ENCODE data around the gene TAGLN. TPM values are rescaled to one million over a fixed set of nuclear protein-coding genes. Genes with fewer than 3 reads are reported as not detected.

Gene TAGLN
- total RNA-seq, 1 experiment from 2014 or later = 11.0 TPM

DNA sequence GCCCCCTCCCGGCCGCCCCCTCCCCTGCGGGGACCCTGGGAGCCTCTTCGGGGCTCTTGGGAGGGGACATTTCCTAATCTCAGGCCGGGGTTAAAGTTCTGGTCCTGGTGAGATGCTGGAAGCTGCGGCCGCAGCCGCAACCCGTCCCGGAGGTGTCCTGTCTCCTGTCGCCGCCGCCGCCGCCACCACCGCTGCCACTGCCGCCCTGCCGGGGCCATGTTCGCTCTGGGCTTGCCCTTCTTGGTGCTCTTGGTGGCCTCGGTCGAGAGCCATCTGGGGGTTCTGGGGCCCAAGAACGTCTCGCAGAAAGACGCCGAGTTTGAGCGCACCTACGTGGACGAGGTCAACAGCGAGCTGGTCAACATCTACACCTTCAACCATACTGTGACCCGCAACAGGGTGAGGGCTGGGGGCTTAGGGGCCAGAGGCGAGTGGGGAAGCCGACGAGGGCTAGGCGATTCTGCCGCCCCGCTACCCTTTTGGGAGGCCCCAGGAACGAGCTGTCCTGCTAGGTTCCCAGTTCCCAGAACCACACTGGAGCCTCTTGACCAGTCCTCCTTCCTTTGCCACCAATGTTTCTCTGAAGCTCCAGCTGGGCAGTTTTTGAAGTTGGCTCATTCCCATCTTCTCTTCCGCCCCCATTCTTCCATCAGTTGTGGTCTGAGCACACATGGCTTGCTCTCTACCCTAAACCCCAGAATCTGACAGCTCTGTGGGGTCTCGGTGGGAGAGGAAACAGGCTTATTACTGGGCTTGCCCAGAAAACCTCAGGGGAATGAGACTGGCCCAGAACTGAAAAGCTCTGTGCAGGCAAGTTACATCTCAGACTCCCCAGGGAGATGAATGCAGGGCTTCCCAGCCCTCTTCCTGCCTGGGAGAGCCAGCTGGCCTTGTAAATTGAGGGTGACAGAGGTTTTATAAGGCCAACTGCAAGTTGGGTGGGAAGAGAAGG is 19.8 kb upstream of the TAGLN start:
- peak in 1 of 2 experiments; percentile 38 for DNase-seq
- Histone ChIP-seq H3K4me3 (peak overlapping the region; percentile 63), H3K27ac (no peak overlapping the region), H3F3A (ENCODE audit: insufficient read depth, low read depth) (peaks cover 10% of the 10 kb centered on the region; the same call in 1 of the 2 replicates), H3K4me2 (peak overlapping the region; percentile 99), H3K9me2 (ENCODE audit: insufficient read depth) (no peaks in the 10 kb centered on the region), H3K79me2 (ENCODE audit: low read depth) (no peaks in the 10 kb centered on the region), H3K4me1 (replicated peaks; ENCODE audit: insufficient read depth) (peaks cover 19% of the 10 kb centered on the region), H3K27me3 (ENCODE audit: insufficient read depth, low read depth) (no peaks in the 10 kb centered on the region), H3K36me3 (ENCODE audit: low read depth) (no peaks in the 10 kb centered on the region), H2AFZ (peak overlapping the region; percentile 94), H4K20me1 (ENCODE audit: insufficient read depth) (no peaks in the 10 kb centered on the region), H3K9me3 (ENCODE audit: insufficient read depth, low read depth) (no peaks in the 10 kb centered on the region)
- TSS peak; percentile 55 for BruUV-seq (replicated peaks)
- ChIA-PET POLR2A (ENCODE audit: unreplicated experiment) (interaction anchor here (0.7 kb wide), 2 partner anchors 193 to 326 kb away, joined by 4 to 5 read pairs; no protein-coding TSS in a partner anchor), CTCF (interaction anchor here (0.6 to 1.5 kb wide), 4 partner anchors 25 to 508 kb away, joined by 3 to 11 read pairs (median 4); no protein-coding TSS in a partner anchor)
- intact Hi-C loops (cut with micrococcal nuclease; ENCODE audit: unreplicated experiment) = loop anchor here (2.0 kb wide), 1 partner anchor 41 kb away; no protein-coding TSS in a partner anchor
- TF ChIP-seq EZH2 (IDR thresholded peaks at IDR 0.05; ENCODE audit: low read depth) = no peak
- TF ChIP-seq, protein P1, sequence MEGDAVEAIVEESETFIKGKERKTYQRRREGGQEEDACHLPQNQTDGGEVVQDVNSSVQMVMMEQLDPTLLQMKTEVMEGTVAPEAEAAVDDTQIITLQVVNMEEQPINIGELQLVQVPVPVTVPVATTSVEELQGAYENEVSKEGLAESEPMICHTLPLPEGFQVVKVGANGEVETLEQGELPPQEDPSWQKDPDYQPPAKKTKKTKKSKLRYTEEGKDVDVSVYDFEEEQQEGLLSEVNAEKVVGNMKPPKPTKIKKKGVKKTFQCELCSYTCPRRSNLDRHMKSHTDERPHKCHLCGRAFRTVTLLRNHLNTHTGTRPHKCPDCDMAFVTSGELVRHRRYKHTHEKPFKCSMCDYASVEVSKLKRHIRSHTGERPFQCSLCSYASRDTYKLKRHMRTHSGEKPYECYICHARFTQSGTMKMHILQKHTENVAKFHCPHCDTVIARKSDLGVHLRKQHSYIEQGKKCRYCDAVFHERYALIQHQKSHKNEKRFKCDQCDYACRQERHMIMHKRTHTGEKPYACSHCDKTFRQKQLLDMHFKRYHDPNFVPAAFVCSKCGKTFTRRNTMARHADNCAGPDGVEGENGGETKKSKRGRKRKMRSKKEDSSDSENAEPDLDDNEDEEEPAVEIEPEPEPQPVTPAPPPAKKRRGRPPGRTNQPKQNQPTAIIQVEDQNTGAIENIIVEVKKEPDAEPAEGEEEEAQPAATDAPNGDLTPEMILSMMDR (conservative IDR thresholded peaks at IDR 0.05) = no peak

DNA sequence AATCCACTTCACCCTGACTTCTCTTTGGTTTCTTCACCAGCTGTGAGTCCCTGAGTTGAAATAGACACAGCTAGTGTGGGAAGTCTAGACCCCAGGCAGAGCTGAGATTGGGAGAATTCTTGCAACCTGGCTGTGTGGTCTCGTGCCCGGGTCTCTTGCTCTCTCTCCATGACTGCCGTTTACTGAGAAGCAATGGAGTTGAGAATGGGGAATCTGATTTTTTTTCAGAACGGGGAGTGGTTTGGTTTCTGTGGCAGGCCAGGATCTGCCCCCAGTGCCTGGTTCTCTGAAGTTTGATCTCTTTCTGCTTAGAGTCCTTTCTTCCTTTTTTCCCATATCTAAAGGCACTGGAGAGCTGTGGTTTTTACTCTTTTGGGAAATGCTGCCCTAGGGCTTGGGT is 19.1 kb upstream of the TAGLN start:
- Histone ChIP-seq H3K9me3 (ENCODE audit: insufficient read depth, low read depth) (no peaks in the 10 kb centered on the region), H3K27ac (no peak overlapping the region), H3K27me3 (ENCODE audit: insufficient read depth, low read depth) (no peaks in the 10 kb centered on the region), H3K4me3 (peak overlapping the region; percentile 63; the same call in 1 of the 2 replicates), H3K9me2 (ENCODE audit: insufficient read depth) (no peaks in the 10 kb centered on the region), H2AFZ (no peak overlapping the region), H4K20me1 (ENCODE audit: insufficient read depth) (no peaks in the 10 kb centered on the region), H3K4me1 (replicated peaks; ENCODE audit: insufficient read depth) (peaks cover 19% of the 10 kb centered on the region), H3K36me3 (ENCODE audit: low read depth) (no peaks in the 10 kb centered on the region), H3F3A (ENCODE audit: insufficient read depth, low read depth) (peaks cover 10% of the 10 kb centered on the region; the same call in 1 of the 2 replicates), H3K79me2 (ENCODE audit: low read depth) (no peaks in the 10 kb centered on the region), H3K4me2 (peak overlapping the region; percentile 99)
- intact Hi-C loops (cut with micrococcal nuclease; ENCODE audit: unreplicated experiment) = no loop called here
- DNase-seq = no peak
- BruUV-seq (replicated peaks) = no TSS peak
- CTCF ChIA-PET = interaction anchor here (1.0 kb wide), 1 partner anchor 25 kb away, joined by 3 read pairs; no protein-coding TSS in a partner anchor
- TF ChIP-seq, protein P1 (conservative IDR thresholded peaks at IDR 0.05) = no peak
- no peak for TF ChIP-seq EZH2 (IDR thresholded peaks at IDR 0.05; ENCODE audit: low read depth)
- POLR2A ChIA-PET (ENCODE audit: unreplicated experiment) = interaction anchor here (0.7 kb wide), 1 partner anchor 326 kb away, joined by 5 read pairs; no protein-coding TSS in a partner anchor

DNA sequence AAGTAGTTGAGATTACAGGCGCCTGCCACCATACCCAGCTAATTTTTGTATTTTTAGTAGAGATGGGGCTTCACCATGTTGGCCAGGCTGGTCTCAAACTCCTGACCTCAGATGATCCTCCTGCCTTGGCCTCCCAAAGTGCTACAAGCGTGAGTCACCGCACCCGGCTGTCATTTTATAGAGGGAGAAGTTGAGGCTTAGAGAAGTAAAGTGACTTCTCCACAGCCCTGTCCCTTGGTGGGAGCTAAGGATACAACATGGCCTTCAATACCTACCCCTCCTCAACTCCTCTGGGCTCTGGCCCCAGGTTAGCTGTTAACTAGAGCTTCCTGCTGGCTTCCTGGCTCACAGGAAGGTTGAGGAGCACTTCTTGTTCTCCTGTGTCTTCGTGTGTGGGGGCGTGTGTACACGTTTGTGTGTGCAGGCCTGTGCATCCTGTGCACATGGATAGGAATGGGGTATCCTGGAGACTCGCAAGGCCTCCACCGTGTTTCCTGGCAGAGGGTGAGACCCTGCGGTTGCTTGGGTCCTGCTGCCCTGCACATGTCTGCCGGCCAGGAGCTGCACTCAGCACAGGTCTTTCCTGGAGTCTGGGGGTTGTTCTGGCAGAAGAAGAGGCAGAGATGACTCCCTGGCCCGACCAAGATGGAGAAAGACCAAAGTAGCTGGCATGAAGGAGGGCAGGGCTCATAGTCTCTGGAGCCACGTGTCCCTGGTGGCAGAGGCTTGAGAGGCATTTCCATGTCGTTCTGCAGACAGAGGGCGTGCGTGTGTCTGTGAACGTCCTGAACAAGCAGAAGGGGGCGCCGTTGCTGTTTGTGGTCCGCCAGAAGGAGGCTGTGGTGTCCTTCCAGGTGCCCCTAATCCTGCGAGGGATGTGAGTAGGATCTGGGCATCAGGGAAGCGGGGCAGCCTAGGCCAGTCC is 18.2 kb upstream of the TAGLN start:
- BruUV-seq (replicated peaks) = no TSS peak

More for the DNA sequence above, 18.2 kb upstream of the TAGLN start:
- Histone ChIP-seq H3K27ac (no peak overlapping the region), H3K9me2 (ENCODE audit: insufficient read depth) (no peaks in the 10 kb centered on the region), H3K36me3 (ENCODE audit: low read depth) (no peaks in the 10 kb centered on the region), H3K79me2 (ENCODE audit: low read depth) (no peaks in the 10 kb centered on the region), H3K4me2 (no peak overlapping the region), H3K27me3 (ENCODE audit: insufficient read depth, low read depth) (no peaks in the 10 kb centered on the region), H3K4me1 (replicated peaks; ENCODE audit: insufficient read depth) (peaks cover 19% of the 10 kb centered on the region), H4K20me1 (ENCODE audit: insufficient read depth) (no peaks in the 10 kb centered on the region), H3F3A (ENCODE audit: insufficient read depth, low read depth) (peaks cover 10% of the 10 kb centered on the region; the same call in 1 of the 2 replicates), H3K4me3 (no peak overlapping the region), H2AFZ (no peak overlapping the region), H3K9me3 (ENCODE audit: insufficient read depth, low read depth) (no peaks in the 10 kb centered on the region)
- intact Hi-C loops (cut with micrococcal nuclease; ENCODE audit: unreplicated experiment) = no loop called here
- ChIA-PET CTCF (no interaction called here), POLR2A (ENCODE audit: unreplicated experiment) (interaction anchor here (0.6 kb wide), 1 partner anchor 360 kb away, joined by 37 read pairs; no protein-coding TSS in a partner anchor)
- no peak for DNase-seq
- TF ChIP-seq, protein P1 (conservative IDR thresholded peaks at IDR 0.05) = peak; percentile 25; the same call in 1 of the 2 replicates
- TF ChIP-seq EZH2 (IDR thresholded peaks at IDR 0.05; ENCODE audit: low read depth) = no peak
